Activated CD8-positive, alpha-beta T cell treated with anti-CD3 and anti-CD28 coated beads, Interleukin-2, amount 10 ng/mL, durations not matched to agents 7 days and 5 days (primary cell): ENCODE results near the gene IL1RL1. TPM values are rescaled to one million over a fixed set of nuclear protein-coding genes. Genes with fewer than 3 reads are reported as not detected.
A peak's percentile ranks its signal among the peaks of the same experiment; 100 is the strongest.
"Not testable (repeated sequence)": the region's sequence is repeated elsewhere in the genome, so short reads cannot be mapped to it uniquely, and the experiment has no call there.

Experiments
- ATAC-seq: fragments of 150-1000 bp; cut with Tn5 transposase; one replicate; pipeline ENCODE4 v1.10.0; 2021; ENCODE audit warnings: moderate library complexity
- CTCF ChIA-PET: fragments of 350-600 bp; sonication (Branson Sonifier 250); formaldehyde crosslinking; loops from one replicate; lab custom pipeline; 2021; ENCODE audit warnings: antibody characterized with exemption; lab: Charles Lee
- POLR2A ChIA-PET: fragments of 350-600 bp; sonication (Branson Sonifier 250); formaldehyde crosslinking; loops from one replicate; lab custom pipeline; 2021; ENCODE audit warnings: antibody characterized with exemption; lab: Charles Lee
- DNase-seq: peaks from one replicate; pipeline ENCODE4 v3.0.0-alpha.2; 2020
- H3K27ac Mint-ChIP-seq: one replicate; pipeline ENCODE4 v1.8.0; 2021; ENCODE audit warnings: mild to moderate bottlenecking, mixed read lengths
- H3K27me3 Mint-ChIP-seq: one replicate; pipeline ENCODE4 v1.8.0; 2021; ENCODE audit warnings: low read depth, mixed read lengths
- H3K36me3 Mint-ChIP-seq: one replicate; pipeline ENCODE4 v1.8.0; 2021; ENCODE audit warnings: low read depth, mixed read lengths
- H3K4me1 Mint-ChIP-seq: one replicate; pipeline ENCODE4 v1.8.0; 2021; ENCODE audit warnings: low read depth, mixed read lengths
- H3K4me3 Mint-ChIP-seq: one replicate; pipeline ENCODE4 v1.8.0; 2021; ENCODE audit warnings: mild to moderate bottlenecking, mixed read lengths
- H3K9me3 Mint-ChIP-seq: one replicate; pipeline ENCODE4 v1.8.0; 2022; ENCODE audit warnings: mixed read lengths; ENCODE audit not compliant: insufficient read depth
- total RNA-seq, 2 experiments: library from RNA; stranded (reverse); gene quantifications; one replicate each; pipeline ENCODE4 v1.2.3, GENCODE V29; 2021

IL1RL1 gene
- total RNA-seq, 2 experiments from 2014 or later, result 0.13 to 0.21 TPM

DNA sequence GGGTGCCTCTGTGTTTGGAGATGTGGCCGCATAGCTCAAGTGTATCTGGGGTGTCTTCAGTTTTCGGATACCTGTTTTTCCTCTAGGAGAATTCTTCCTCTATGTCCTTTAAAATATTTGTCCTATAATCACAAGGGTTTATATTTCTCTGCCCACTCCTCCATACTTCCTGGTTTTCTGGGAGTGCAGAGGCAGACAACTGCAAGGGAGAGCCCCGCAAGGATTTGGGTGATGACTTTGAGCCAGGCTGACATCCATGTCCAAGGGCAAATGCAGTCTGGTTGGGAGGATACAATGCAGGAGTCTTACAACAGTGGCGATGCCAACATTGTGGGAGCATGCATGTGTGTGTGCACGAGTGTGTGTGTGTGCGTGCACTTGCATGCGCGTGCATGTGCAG, 2.1 kb downstream of the IL1RL1 start:
- H3K36me3 Mint-ChIP-seq, result peaks cover 5% of the 10 kb centered on the region
- no peak overlapping the region for H3K27ac Mint-ChIP-seq
- peaks cover 23% of the 10 kb centered on the region for H3K4me1 Mint-ChIP-seq
- DNase-seq (no peak), ATAC-seq (no peak)
- no peaks in the 10 kb centered on the region for H3K9me3 Mint-ChIP-seq
- no peak overlapping the region for H3K4me3 Mint-ChIP-seq
- ChIA-PET CTCF (no interaction called here), POLR2A (no interaction called here)
- H3K27me3 Mint-ChIP-seq, result no peaks in the 10 kb centered on the region

DNA sequence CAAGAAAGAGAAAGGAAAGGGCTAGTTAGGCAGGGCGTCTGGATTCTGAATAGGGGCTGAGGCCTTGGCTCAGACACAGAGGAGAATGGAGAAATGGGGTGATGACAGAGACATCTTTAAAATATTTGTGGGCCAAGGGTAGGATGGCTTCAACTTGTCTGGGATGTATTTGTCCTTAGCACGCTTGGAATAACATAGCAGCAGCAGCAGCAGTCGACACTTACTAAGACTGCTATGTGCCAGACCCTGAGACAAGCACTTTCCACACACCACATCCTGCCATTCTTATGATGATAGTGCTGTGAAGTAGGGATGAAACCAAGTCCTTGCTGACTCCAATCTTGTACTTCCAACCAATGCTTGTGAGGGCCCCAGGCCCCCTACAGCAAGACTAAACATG, 2.6 kb downstream of the IL1RL1 start:
- Mint-ChIP-seq H3K27me3 (no peaks in the 10 kb centered on the region), H3K27ac (no peak overlapping the region)
- ATAC-seq, result peak; percentile 57

DNA sequence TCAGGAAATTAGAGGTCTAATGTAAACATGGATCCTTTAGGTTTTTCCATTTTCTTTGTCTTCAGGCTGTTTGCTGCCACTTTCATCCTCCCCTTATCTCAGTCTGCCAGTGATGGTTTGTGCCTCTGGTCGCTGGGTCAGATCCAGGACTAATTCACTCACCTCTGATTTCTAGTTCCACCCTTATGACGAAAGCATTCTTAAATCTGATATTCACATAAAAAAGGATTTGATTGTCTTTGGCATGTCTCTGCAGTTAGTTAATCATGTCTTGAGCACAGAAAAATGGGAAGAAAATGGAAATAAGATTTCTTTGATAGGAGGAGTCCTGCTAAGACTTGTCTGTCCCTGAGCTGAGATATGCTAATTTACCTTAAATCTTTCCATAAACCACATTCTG, 4.6 kb downstream of the IL1RL1 start:
- peaks cover 5% of the 10 kb centered on the region for H3K36me3 Mint-ChIP-seq
- H3K27me3 Mint-ChIP-seq, result no peaks in the 10 kb centered on the region
- no peak for ATAC-seq
- no peaks in the 10 kb centered on the region for H3K9me3 Mint-ChIP-seq
- H3K4me1 Mint-ChIP-seq, result peaks cover 23% of the 10 kb centered on the region
- ChIA-PET CTCF (interaction anchor here (1.2 to 1.7 kb wide), 2 partner anchors 14 to 75 kb away, joined by 4 to 6 read pairs; no protein-coding TSS in a partner anchor), POLR2A (no interaction called here)
- no peak overlapping the region for H3K27ac Mint-ChIP-seq
- H3K4me3 Mint-ChIP-seq, result no peak overlapping the region
- no peak for DNase-seq

More for the DNA sequence above, 2.6 kb downstream of the IL1RL1 start:
- Mint-ChIP-seq H3K4me3 (no peak overlapping the region), H3K4me1 (peaks cover 23% of the 10 kb centered on the region), H3K36me3 (peaks cover 5% of the 10 kb centered on the region), H3K9me3 (no peaks in the 10 kb centered on the region)
- ChIA-PET POLR2A (no interaction called here), CTCF (interaction anchor here (1.7 kb wide), 1 partner anchor 73 kb away, joined by 4 read pairs; no protein-coding TSS in a partner anchor)
- DNase-seq, result no peak

DNA sequence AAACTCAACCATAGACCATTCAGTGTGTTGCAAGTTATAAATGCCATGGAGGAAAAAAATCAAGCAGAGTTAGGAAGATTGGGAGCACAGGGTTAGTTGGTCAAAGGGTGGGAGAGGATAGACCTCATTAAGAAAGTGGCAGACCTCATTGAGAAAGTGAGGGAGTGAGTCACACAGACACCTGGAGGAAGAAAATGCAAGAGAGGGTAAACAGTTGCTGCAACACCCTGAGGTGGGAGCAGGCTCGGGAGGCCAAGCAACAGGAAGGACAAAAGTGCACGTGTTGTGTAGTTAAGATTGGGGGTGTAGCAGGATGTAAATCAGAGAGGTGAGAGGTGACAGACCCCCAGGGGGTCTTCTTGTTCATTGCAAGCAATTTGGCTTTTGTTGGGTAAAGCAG, 6.4 kb downstream of the IL1RL1 start:
- Mint-ChIP-seq H3K36me3 (peaks cover 5% of the 10 kb centered on the region), H3K4me3 (no peak overlapping the region), H3K9me3 (no peaks in the 10 kb centered on the region), H3K27ac (no peak overlapping the region), H3K4me1 (peaks cover 16% of the 10 kb centered on the region), H3K27me3 (no peaks in the 10 kb centered on the region)
- CTCF ChIA-PET, result interaction anchor here (2.6 kb wide), 1 partner anchor 16 kb away, joined by 6 read pairs; no protein-coding TSS in a partner anchor
- POLR2A ChIA-PET, result no interaction called here
- DNase-seq, result peak; percentile 25
- no peak for ATAC-seq

DNA sequence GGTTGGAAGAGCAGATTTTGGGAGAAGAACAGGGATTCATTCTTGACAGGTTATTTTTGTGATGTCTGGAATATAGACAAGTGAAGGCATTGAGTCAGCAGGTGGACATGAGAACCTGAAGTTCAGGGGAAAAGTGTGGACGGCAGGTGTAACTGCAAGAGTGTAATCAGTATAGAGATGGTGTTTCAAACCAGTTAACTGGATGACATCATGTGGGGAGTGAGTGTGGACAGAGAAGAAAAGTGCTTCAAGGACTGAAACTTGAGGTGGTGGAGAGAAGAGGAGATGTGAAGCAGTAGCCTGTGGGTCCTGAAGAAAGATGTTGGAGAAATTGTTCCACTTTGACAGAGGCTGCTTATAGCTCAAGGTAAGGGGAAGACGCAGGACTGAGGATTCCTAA, 7.1 kb downstream of the IL1RL1 start:
- CTCF ChIA-PET, result interaction anchor here (1.1 to 2.6 kb wide), 2 partner anchors 17 to 78 kb away, joined by 4 to 6 read pairs; no protein-coding TSS in a partner anchor
- no peak for ATAC-seq

DNA sequence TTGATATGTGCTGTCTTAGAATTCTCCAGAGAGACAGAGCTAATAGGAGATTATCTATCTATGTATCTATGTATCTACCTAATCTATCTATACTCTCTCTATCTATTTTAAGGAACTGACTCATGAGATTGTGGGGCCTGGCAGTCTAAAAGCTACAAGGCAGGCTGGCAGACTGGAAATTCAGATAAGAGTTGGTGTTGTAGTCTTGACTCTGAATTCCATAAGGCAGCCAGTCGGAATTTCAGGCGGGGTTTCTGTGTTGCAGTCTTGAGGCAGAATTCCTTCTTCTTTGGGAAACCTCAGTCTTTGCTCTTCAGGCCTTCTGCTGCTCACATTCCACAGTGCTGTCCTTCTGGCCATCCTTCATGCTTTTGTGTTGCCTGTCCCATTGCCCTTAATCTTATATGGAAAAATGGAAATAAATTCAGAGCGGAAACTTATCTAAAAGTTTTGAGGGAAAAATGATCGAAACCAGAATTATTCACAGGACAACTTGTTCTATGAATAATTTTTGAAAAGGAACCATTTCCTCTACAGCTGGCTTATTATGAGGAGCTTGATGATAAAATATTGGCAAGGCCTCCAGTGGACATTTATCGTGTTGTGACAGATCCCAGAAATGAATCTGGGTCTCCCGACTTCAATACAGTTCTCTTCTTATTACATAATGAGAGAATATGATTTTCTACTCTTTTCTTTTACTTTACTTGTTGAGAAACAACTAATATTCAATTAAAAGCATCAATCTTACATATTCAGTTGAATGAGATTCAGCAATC, 10.8 kb downstream of the IL1RL1 start:
- DNase-seq, result no peak
- POLR2A ChIA-PET, result no interaction called here
- Mint-ChIP-seq H3K9me3 (no peaks in the 10 kb centered on the region), H3K36me3 (peaks cover 2% of the 10 kb centered on the region), H3K27ac (no peak overlapping the region), H3K27me3 (no peaks in the 10 kb centered on the region), H3K4me1 (no peaks in the 10 kb centered on the region), H3K4me3 (no peak overlapping the region)
- no peak for ATAC-seq
- CTCF ChIA-PET, result no interaction called here

More for the DNA sequence above, 7.1 kb downstream of the IL1RL1 start:
- Mint-ChIP-seq H3K4me1 (peaks cover 13% of the 10 kb centered on the region), H3K27me3 (no peaks in the 10 kb centered on the region), H3K27ac (no peak overlapping the region), H3K4me3 (no peak overlapping the region), H3K36me3 (peaks cover 5% of the 10 kb centered on the region), H3K9me3 (no peaks in the 10 kb centered on the region)
- POLR2A ChIA-PET, result no interaction called here
- no peak for DNase-seq

DNA sequence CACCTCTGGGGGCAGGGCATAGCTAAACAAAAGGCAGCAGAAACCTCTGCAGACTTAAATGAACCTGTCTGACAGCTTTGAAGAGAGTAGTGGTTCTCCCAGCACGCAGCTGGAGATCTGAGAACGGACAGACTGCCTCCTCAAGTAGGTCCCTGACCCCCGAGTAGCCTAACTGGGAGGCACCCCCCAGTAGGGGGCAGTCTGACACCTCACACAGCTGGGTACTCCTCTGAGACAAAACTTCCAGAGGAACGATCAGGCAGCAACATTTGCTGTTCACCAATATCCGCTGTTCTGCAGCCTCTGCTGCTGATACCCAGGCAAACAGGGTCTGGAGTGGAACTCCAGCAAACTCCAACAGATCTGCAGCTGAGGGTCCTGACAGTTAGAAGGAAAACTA, 13.6 kb downstream of the IL1RL1 start:
- H3K4me1 Mint-ChIP-seq, ATAC-seq, H3K36me3 Mint-ChIP-seq, H3K27ac Mint-ChIP-seq, CTCF ChIA-PET, H3K9me3 Mint-ChIP-seq, POLR2A ChIA-PET, H3K4me3 Mint-ChIP-seq, DNase-seq, H3K27me3 Mint-ChIP-seq: not testable (repeated sequence)

DNA sequence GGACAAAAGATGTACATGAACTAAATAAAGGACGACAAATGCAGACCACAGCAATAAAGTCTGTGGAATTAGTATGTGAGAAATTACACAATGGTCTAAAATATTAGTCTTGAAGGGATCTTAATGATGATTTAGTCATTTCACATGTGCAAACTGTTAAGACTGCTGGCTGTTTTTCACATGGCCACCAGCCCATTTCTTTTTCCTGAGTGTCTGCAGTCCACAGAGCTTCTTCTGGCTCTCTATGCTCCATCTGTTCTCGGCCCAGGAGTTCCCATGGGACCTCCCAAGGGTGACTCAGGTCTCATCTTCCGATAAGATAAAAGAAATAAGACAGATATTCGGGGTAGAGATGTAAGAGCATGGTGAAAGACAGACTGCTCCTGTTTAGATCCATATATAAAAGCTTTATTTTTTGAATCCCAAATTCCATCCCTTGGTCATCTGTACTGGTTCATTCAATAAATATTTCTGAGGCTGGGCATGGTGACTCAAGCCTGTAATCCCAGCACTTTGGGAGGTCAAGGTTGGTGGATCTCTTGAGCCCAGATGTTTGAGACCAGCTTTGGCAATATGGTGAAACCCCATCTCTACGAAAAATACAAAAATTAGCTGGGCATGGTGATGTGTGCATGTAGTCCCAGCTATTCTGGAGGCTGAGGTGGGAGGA, 20.1 kb downstream of the IL1RL1 start:
- Mint-ChIP-seq H3K4me3 (no peak overlapping the region), H3K4me1 (peaks cover 26% of the 10 kb centered on the region), H3K27me3 (peaks cover 4% of the 10 kb centered on the region), H3K36me3 (peaks cover 5% of the 10 kb centered on the region), H3K9me3 (peaks cover 7% of the 10 kb centered on the region), H3K27ac (no peak overlapping the region)
- no peak for DNase-seq
- no peak for ATAC-seq
- CTCF ChIA-PET, result interaction anchor here (0.6 to 1.9 kb wide), 2 partner anchors 90 to 165 kb away, joined by 3 to 7 read pairs; no protein-coding TSS in a partner anchor
- POLR2A ChIA-PET, result no interaction called here

DNA sequence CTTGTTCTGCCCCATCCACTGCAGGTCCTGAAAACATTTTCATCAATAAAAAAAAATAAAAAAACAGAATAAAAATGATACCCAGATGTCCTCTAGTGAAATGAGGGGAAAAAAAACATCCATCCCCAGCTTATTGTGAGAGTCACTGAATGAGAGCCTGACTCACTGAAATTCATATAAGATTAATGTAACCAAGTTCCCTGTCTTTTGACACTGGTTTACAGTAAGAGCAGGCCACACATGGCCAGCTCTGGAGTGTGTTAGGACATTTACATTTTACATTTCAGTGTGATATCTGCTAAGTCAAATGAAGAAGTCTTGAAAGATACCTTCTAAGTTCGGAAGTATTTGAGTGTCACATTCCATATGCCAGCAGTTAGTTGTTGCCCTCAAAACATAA, 23.1 kb downstream of the IL1RL1 start:
- Mint-ChIP-seq H3K4me1 (peaks cover 39% of the 10 kb centered on the region), H3K27ac (no peak overlapping the region), H3K36me3 (peaks cover 3% of the 10 kb centered on the region), H3K4me3 (no peak overlapping the region), H3K9me3 (peaks cover 7% of the 10 kb centered on the region), H3K27me3 (peaks cover 4% of the 10 kb centered on the region)
- ChIA-PET POLR2A (no interaction called here), CTCF (interaction anchor here (1.2 to 3.6 kb wide), 3 partner anchors 14 to 314 kb away, joined by 4 to 17 read pairs (median 5); no protein-coding TSS in a partner anchor)
- no peak for ATAC-seq
- DNase-seq, result no peak

DNA sequence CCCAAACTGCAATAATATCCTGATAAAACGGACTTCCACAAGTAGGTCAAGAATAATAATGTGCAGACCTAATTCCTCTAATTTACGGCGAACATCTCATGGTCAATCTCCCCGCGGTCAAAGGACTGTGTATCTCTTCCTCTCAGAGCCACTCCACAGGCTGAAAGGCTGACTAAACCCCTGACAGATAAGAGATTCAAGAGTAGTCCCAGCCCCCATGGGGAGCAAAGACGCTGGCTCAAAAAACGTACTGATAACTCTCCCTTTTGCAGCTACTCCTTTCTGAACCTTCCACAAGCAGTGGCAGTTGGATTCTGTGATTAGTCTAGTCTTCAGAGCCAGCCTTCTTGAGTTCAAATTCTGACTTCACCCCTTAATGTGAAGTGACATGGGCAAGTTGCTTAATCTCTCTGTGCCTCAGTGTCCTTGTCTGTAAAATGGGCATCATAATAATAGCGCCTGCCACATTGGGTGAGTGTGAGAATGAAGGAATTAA, 24.6 kb downstream of the IL1RL1 start:
- ATAC-seq, result no peak

DNA sequence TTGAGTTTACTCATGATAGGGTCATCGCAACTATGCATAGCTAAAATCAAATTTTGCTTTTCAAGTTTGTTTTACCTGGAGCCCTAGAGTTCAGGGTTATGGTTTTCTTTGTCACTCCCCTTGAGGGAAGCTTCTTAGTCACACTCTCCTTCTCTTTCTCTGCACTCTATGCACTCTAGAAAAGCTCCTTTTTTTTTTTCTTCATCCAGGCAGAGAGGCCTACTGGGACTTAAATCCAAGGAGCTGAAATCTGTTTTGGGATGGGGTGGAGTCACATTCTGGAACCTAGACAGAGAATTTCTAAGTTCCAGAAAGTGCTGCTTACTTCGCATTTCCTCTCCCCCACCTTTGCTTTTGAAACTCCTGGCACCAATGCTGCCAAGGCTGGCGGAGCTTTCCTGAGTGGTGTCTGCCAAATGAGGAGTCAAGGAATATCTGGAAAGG, 25.2 kb downstream of the IL1RL1 start:
- H3K4me1 Mint-ChIP-seq, result peaks cover 39% of the 10 kb centered on the region
- DNase-seq (no peak), ATAC-seq (no peak)
- no peak overlapping the region for H3K27ac Mint-ChIP-seq
- peaks cover 2% of the 10 kb centered on the region for H3K36me3 Mint-ChIP-seq
- H3K9me3 Mint-ChIP-seq, result peaks cover under 1% of the 10 kb centered on the region
- no peak overlapping the region for H3K4me3 Mint-ChIP-seq
- ChIA-PET POLR2A (interaction anchor here (0.7 kb wide), 1 partner anchor 92 kb away, joined by 3 read pairs; no protein-coding TSS in a partner anchor), CTCF (interaction anchor here (1.0 to 3.6 kb wide), 3 partner anchors 35 to 172 kb away, joined by 5 to 17 read pairs (median 6); no protein-coding TSS in a partner anchor)
- peaks cover 2% of the 10 kb centered on the region for H3K27me3 Mint-ChIP-seq

More for the DNA sequence above, 24.6 kb downstream of the IL1RL1 start:
- H3K27me3 Mint-ChIP-seq, result peaks cover 2% of the 10 kb centered on the region
- H3K9me3 Mint-ChIP-seq, result peaks cover 4% of the 10 kb centered on the region
- ChIA-PET POLR2A (no interaction called here), CTCF (interaction anchor here (1.0 to 3.6 kb wide), 4 partner anchors 12 to 172 kb away, joined by 4 to 17 read pairs (median 6); no protein-coding TSS in a partner anchor)
- H3K4me1 Mint-ChIP-seq, result peaks cover 39% of the 10 kb centered on the region
- H3K36me3 Mint-ChIP-seq, result peaks cover 2% of the 10 kb centered on the region
- no peak overlapping the region for H3K27ac Mint-ChIP-seq
- no peak overlapping the region for H3K4me3 Mint-ChIP-seq
- DNase-seq, result no peak
